NCI-H2171 (cell line): ENCODE data around the gene IFNK.

Experiments used
- DNase-seq: peaks from one replicate; lab custom pipeline; 2025; lab: John Stamatoyannopoulos, UW

Gene IFNK

DNA sequence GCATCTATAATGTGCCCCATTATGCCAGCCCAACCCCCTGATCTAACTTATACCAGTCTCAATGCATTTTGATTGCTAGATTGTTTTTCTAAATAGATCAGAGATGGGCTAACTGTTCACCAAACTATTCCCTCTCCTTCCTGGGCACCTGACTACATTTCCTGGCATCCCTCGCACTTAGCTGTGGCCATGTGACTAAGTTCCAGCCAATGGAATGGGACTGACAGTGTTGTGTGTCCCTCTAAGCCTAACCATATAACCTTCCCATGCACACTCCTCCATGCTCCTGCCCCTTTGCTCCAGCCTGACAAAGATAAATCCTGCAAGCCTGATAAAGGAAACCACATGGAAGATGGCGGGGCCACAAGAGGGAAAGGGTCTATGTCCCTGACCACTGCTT, 12.3 kb upstream of the IFNK start:
- DNase-seq = no peak

DNA sequence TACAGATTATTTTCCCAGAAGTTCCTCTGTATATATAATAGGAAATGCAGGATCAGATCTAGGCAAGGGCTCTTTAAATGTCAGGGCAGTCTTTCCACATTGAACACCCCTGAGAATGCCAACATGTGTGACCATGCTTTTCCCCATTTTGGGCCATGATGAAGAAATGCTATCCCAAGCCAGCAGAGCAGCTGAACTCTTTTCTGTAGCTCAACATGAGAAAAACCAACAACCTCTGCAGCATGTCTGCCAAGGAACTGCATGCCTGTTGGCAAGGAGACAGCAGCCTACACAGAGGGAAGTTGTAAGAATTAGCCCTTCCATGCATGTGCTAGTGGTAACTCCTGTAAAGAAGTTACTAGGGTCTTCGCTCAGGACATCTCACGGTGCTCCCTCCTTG, 9.5 kb upstream of the IFNK start:
- no peak for DNase-seq

DNA sequence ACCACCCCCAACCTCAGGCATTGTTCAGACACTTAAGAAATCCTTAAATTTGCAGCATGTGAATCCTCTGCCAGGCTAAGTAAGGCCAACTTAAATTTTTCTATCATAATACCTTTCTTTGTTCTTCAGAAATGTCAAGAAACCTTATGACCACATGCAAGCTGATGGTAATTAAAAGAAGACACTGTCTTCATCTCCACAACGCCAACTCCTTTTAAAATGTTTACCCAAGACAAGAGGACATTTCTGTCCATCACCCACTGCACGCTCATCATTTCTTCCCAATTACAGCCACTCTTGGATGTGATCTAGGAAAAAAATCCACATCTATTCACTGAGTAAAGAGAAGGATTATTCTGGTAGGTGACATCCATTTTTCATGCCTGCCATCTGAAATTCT, 6.1 kb upstream of the IFNK start:
- no peak for DNase-seq

DNA sequence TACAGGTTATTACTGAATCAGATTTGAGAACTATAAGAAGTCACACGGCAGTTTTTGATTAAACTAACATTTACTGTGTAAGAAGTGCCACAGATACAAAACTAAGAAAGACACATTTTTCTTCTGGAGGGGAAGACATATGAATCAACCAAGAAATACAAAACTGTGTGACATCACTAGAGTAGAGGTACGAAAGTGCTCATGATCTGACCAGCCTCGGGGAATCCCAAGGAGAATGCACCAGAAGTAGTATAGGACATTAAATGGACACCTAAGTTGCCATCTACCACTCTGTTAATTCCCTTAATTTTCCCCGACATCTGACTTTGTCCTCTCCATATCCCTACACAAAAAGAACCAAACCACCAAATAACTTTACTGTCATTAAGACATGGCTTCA, 5.3 kb upstream of the IFNK start:
- DNase-seq = no peak

DNA sequence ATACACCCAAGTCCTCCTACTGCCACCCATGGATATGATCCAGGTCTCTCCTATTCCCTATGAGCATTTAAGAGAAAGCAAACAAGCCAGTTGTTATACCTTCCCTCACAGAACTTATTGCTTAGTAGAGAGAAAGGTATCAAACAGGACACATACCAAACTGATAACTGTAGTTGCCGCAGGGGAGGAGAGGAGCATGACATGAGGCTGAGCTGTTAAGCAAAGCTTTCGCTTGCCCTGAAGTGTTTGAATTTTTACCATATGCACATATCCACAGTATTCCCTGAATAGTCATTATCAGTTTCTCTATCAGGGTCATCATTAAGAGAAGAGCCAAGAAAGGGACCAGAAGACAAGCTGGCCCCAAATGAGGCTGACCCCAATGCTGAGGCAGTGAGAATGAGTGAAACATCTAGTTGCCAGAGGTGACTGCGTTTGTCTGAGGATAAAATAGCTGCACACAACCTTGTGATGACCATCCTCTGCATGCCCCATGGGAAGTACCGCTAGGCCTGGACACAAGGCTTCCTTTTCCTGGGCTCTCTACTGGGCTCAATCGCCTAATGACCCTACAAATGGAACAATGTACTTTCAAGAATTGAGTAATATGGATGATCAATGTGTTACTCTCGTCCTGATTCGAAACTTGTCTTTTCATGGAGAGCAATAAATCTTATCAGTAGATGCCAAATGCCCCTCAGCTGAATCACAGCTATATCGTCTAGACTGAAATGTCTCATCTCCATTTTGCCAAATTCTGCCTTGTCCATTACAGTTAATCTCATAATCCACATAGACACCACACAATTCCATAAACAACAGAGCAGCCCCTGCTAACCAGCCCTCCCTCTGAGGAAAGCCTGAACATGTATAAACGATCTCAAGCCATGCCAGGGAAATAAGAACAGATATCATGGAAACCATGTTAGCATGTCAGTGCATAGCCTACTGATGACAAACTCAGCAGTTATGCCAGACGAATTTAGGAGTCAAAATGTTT, 4.3 kb upstream of the IFNK start:
- no peak for DNase-seq

DNA sequence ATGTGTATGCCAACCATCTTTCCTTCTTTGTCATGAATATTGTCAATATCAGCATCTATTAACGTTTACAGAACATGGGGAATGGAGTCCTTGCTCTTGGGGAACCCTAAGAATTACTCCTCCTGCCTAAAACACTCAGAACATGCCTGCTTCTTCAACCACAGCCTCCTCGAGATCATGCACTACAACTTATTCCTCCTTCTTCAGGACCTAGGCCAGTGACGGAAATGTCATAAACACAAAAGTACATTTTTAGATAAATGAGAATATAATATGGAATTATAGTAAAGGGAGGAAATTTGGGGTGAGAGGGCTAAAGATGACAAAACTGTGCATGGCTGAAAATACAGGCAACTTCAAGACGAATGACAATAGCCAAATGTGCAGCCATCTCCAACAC, 3.1 kb upstream of the IFNK start:
- no peak for DNase-seq

DNA sequence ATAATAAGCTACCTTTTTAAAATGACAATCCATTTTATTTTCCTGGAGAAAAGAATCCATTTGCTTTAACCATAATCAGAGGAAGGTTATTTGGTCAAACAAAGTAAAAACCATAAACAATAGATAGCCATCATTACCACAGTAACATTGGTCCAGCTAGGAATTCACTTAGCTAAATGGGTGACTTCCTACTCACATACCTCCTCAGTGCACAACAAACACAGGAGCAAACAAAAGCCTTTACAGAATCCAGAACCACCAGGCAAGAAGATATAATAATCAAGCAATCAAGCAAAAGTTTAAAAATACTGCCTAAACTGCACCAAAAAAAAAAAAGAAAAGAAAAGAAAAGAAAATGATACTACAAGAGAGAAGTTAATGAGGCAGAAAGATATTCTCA, 949 bp upstream of the IFNK start:
- no peak for DNase-seq

DNA sequence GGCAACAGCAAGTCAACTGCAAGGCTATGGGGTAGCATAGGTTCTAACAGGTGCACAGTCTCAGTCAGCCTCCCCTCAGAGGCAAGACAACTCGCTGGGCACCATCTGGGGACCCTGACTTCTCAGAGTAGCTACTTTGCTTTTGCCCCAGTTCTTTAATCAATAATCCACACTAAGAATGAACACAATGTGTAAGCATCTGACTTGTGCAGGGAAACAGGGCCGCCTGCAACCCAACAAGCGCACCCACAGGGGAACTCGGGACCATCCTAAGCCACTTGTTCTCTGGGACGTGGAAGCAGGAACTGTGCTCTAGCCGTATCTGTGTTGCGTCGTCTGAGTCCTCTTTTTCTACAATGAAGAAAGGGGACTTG, 3.6 kb downstream of the IFNK start:
- no peak for DNase-seq

DNA sequence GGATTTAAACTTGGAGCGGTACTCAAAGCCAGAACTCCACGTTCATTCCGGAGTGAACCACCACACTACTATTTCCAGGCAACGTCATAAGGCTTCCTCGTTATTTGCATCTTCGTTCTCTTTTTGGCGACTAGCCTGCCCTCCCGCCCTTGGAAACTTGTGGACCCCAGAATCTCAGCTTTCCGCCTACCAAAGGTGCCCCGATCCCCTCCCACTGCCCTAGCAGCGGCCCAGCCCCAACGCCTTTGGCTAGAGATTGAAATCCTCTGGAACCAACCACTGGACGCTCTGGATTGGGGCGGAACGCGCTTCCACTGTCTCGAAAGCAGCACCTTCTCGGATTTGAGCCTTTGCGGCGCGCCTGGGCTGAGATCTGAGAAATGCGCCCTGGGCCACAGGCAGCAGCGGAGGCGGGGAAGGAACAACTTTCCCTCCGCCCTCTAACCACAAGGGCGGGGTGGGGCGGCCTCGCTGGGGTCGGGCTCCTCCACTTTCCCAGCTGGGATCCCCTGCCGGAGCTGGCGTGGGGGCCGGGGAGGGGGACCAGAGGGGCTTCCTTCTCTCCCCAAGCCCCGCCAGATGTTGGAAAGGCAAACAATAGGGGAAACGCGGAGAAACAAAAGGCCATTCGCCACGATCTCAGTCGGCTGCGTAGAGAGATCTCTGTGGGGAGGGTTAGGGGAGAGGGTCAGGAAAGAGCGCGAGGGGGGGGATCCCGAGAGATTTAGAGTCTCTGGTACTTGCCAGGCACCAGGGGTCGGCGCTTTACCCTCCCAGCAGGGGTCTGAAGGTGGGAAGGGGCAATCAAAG, 4.2 kb downstream of the IFNK start:
- no peak for DNase-seq

DNA sequence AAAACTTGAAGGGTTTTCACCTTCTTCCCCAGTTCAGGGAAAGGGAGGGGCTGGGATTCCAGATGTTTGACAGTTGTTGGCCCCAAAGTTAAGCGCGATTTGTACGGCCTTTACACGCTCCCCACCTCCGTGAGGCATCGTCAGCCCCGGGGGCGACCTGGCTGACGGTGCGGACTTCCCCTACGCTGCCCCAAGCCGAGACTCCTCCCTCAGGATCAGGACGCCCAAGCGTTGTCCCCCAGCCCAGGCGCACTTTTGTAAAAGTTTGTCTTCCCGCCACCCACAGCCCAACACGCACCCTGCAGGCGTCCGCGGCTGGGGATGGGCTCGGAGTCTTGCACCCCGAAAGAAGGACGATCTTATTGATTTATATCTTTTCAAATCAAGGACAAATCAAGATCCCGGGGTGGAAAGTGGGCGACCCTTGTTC, 4.8 kb downstream of the IFNK start:
- DNase-seq = no peak

DNA sequence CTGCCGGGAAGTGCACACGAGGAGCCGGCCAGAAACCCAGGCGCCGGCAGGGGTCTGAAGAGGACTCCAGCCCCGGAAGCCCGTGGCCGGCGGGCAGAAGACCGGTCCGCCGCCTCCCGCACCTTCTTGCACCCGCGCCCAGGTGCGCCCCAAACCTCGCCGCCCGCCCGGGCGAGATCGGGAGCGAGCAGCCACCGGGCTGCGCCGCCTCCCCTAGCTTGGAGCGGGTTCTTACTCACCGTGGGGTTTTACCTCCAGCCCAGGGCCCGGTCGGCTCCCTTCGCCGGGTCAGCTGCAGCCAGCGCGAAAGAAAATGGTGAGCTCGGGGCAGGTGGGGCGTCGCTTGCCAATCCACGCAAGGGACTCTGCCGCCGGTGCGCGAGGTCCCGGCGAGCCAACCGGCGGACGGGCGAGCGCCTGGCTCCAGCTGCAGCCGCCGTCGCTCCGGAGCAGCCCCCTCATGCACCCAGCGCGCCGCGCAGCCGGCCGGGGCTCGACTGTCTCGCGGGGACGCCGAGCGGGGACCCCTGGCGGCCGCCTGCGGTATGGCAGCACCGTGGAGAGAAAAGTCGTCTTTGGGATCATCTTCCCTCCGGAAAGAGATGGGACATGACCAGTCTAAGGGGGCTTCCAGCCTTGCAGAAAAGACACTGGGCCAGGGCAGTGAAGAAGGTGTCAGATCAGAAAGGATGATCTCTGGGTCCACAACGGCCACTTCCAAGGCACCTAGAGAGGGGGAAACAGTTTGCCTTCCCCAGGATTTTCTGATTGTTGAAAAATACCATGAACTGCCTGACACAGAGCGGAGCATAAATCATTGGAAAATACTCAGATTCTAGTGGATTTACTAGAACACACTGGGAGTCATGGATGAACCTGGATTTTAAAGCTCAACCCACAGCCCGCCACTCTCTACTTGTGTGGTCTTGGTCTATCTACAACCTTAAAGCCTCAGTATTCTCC, 5.5 kb downstream of the IFNK start, which contains the start of gene MOB3B:
MOB3B (minus strand) TSS at position 499 of the 963 bp plus-strand sequence. CDS start 74,264 bp downstream, outside the sequence.
- DNase-seq = peak; percentile 58

DNA sequence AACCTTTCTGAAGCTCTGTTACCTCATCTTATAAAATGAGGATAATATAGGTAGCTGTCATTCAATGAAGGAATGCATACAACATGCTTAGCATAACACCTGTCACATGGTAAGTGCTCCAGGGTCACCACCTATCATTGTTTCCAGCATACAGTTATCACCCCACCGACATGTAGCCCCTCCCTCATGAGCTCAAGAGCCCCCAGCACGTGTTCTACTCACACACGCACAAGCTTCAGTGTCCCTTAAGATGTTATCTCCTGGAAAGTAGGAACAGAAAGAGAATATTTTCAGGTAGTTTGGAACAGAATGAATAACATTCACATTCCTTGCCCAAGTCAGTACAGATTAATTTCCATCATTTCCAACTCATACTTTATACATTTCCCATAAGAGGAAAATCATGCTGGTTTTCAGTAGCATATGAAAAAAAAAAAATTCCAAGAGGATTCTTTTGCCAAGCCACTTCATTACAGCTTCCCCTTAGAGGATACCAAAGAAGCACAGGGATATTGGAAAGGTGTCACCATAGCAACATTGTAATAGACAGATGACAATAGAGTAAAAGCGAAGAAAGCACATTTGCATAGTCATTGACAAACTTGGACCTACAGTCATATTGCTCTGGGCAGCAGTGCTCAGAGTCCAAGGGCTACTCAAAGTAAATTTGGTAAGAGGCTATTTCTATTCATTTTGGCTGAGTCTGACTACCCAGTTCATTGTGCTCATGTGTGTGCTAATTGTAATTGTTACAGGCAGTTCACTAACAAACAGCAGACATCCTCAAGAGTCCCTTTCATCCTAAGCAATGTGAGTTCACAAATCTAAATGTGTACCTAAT, 7.0 kb downstream of the IFNK start:
- no peak for DNase-seq

DNA sequence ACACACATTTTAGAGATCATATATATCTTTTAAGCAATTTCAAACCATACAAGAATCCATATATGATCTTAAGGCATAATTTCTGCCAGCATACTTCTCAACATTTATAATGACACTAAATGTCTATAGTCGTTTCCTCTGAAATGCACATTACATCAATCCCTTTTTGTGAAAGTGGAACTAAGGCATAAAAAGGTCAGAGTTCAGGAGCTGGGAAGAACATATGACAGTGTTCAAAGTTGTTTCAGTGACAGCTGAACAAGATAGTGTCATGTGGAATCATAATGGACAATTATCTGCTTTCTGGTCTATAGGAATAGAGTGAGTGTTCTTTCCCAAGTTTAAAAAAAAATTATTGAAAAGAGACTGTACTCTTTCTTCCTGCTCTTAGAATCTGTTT, 8.0 kb downstream of the IFNK start:
- DNase-seq = no peak

DNA sequence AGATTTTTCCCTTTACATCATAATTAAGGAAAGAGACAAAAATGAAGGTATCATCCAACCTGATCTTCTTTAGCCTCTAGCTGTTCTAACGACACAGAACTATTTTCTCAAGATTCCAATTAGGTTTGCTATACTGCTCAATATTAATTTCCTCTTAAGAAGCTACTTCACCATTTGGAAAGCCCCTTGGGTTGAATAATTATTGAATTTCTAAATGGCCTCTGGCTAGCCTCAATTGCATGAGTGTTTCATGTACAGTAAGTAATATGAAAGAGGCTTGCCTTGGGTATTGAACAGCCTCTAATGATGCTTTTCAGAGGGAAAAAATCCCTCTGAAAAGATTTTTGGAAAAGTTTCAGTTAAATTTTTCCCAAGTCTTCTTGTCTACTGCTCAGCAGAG, 9.2 kb downstream of the IFNK start:
- DNase-seq = no peak

DNA sequence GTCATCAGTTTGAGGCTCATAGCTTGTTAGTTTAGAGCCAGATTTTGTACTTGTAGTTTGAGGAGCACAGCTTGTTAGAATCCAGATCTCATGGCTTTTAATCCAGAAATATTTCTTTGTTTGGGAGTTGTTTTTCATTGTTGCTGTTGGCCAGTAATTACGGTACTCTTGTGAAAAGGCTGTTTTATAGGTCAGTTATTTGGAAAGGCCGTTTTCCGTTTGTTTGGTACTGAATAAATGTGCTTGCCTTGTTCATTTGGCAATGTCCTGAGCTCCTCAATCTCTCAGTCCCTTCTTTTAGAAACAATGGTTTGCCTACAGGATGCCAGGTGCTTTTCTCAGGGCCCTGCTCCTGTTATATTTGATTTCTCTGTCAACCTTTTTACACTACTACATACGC, 10.0 kb downstream of the IFNK start:
- DNase-seq = no peak

DNA sequence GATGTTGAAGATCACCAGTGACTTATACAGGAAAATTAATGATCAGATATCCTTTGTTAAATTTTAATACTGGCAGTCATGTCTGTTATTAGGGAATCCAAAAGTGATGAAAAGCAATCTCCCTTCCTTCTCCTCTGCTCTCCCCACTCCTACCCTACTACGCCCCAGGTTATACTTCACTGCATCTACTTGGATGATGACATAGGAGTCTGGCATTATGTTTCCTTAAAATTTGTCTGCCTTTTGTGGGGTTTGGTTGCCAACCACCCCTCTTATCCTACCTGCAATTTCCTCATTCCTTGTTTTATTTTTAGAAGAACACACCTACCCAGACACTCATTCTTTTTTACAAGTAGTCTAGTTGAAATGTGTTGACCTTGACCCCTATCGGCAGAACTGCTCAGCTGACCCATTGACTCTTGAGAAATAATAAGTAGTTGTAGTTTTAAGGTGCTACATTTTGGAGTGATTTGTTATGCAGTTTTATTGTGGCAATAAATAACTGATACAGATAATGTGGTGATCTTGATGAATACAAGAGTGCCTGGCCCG, 10.6 kb downstream of the IFNK start:
- no peak for DNase-seq

DNA sequence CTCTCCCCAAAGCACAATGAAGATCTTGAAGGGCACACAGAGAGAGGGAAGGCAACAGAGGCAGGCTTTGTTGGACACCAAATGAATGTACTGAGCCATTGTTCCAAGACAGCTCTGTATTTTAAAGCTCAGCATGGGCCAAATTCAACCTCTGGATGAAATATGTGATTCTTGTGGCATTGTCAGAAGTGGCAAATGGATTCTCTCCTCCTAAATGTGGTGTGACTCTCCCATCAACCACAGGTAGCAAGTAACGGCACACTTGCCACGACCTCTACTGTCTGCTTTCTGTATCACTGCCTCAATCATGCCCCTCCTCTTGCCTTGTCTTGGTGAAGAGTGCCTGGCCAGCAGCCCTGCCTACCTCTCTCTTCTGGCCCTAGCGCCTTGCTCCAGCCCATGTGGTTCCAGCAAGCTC, 11.6 kb downstream of the IFNK start:
- no peak for DNase-seq

DNA sequence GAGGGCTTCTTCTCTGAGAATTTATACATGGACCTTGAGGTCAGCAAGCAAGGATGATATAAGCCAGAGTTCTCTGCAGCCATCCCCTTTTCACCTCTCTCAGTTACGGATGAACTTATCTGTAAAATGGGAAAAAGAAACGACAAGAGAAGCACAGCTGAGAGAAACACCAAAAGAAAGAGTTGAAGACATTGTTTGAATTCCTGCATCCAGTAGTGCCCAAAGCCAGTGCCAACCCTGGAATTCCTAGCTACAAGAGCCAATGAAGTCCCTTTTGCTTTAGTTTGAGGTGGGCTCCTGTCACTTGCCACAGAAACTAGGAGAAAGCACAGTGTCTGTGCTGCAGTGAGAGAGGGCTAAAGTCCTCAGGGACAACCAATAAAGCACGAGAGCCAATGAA, 12.1 kb downstream of the IFNK start:
- no peak for DNase-seq

DNA sequence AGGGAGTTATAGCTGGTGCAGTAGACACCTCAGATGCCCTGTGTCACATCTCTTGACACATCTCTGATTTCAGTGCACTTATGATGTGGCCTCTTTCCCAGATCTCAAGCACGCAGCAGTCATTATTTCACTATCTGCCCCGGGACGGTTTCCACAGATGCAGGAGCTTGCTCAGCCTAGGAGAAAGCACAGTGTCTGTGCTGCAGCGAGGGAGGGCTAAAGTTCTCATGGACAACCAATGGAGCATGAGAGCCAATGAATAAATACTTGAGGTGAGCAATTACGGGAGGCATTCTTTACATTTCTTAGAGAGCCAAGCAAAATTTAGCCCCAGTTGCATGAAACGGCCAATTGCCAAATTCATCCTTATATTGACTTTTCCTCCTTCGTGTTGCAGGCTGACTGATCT, 12.9 kb downstream of the IFNK start:
- no peak for DNase-seq

DNA sequence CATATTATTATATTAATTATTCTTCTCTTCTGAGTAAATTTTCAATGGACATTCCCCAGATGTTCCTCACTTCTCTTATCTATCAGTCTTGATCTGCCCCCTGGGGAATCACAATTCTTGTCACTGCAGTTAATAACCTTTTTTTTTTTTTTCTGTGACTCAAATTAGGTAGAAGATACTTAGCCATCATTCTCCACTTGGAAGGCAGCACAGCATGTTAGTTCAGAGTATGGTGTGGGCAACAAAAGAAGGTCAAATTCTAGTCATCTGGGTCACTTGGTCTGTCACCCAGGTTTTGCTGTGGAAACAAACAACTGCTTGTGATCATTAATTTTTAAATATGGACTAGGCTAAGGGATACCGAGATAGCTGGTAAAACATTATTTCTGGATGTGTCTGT, 13.7 kb downstream of the IFNK start:
- DNase-seq = no peak

DNA sequence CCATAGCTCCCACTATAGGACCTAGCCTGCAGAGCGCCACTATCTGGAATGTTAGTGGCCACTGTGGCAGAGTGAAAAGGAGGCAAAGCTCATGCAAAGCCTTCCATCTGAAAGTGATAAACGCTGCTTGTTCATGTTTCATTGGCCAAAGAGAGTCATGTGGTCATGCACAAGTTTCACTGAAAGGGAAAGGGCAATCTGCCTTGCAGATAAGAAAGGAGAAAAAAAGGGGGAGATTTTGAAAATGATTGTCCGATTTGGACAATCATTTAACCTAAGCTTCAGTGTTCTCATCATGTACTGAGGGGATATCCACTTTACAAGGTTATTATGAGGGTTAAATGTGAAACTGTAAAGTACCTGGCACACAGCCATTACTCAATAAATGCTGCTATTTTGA, 14.6 kb downstream of the IFNK start:
- DNase-seq = no peak
